Bronchial epithelial cell (primary cell): Measurements from ENCODE around the gene RASGRP3. TPM values are rescaled to one million over a fixed set of nuclear protein-coding genes. Genes with fewer than 3 reads are reported as not detected.

Source experiments
- DNase-seq: peaks from one replicate; pipeline ENCODE4 v3.0.0-alpha.2; 2010; ENCODE audit warnings: low read depth
- FAIRE-seq: peaks from 2 replicates; lab custom pipeline; 2011; peaks lifted over from hg19 to GRCh38; lab: Jason Lieb, UNC
- H3K27me3 ChIP-seq: 2 replicates; pipeline ENCODE4 v1.5.1; 2011; ENCODE audit warnings: low read length; ENCODE audit not compliant: control insufficient read depth, insufficient read depth
- H3K36me3 ChIP-seq: 2 replicates; pipeline ENCODE4 v1.5.1; 2011; ENCODE audit warnings: low read length; ENCODE audit not compliant: control insufficient read depth, insufficient read depth
- H3K4me3 ChIP-seq: 2 replicates; pipeline ENCODE4 v1.5.1; 2011; ENCODE audit warnings: mild to moderate bottlenecking, low read depth, low read length, control low read depth
- CTCF ChIP-seq: IDR thresholded peaks from 2 replicates; pipeline ENCODE4 v1.5.1; 2011; ENCODE audit warnings: mild to moderate bottlenecking, moderate library complexity, low read length, control low read depth, inconsistent platforms; ENCODE audit not compliant: insufficient read depth, severe bottlenecking
- total RNA-seq: library from RNA; depleted of rRNA; stranded (reverse); fragments of >200 nt; gene quantifications from 2 replicates; pipeline ENCODE4 v1.2.1, GENCODE V29; 2014

Gene RASGRP3
- total RNA-seq, 1 donor from 2014 or later = 0.79 TPM

- FAIRE-seq (no peak), DNase-seq (no peak)
- no peak for TF ChIP-seq CTCF
- Histone ChIP-seq H3K4me3 (no peak overlapping the region), H3K36me3 (no peaks in the 10 kb centered on the region), H3K27me3 (no peaks in the 10 kb centered on the region)
These were observed 25.6 kb downstream of the RASGRP3 start for GRCh38 chr2:33502025-33502424.

GRCh38 chr2:33503002-33503401 is 26.6 kb downstream of the RASGRP3 start:
- H3K27me3 ChIP-seq = no peaks in the 10 kb centered on the region
- DNase-seq (no peak), FAIRE-seq (no peak)
- no peak overlapping the region for H3K4me3 ChIP-seq
- H3K36me3 ChIP-seq = no peaks in the 10 kb centered on the region
- TF ChIP-seq CTCF = no peak

- DNase-seq (no peak), FAIRE-seq (no peak)
- H3K4me3 ChIP-seq = no peak overlapping the region
- no peaks in the 10 kb centered on the region for H3K36me3 ChIP-seq
- TF ChIP-seq CTCF = no peak
- H3K27me3 ChIP-seq = no peaks in the 10 kb centered on the region
These were observed 29.5 kb downstream of the RASGRP3 start for GRCh38 chr2:33505966-33506365.

GRCh38 chr2:33509908-33510585 is 33.6 kb downstream of the RASGRP3 start:
- H3K27me3 ChIP-seq = no peaks in the 10 kb centered on the region
- no peaks in the 10 kb centered on the region for H3K36me3 ChIP-seq
- TF ChIP-seq CTCF = no peak
- no peak overlapping the region for H3K4me3 ChIP-seq
- DNase-seq (no peak), FAIRE-seq (no peak)

- Histone ChIP-seq H3K4me3 (no peak overlapping the region), H3K36me3 (no peaks in the 10 kb centered on the region), H3K27me3 (no peaks in the 10 kb centered on the region)
- no peak for FAIRE-seq
- no peak for DNase-seq
- no peak for TF ChIP-seq CTCF
These were observed 34.1 kb downstream of the RASGRP3 start for GRCh38 chr2:33510586-33510968.

- H3K36me3 ChIP-seq = no peaks in the 10 kb centered on the region
- H3K4me3 ChIP-seq = no peak overlapping the region
- TF ChIP-seq CTCF = no peak
- H3K27me3 ChIP-seq = no peaks in the 10 kb centered on the region
- no peak for DNase-seq
- FAIRE-seq = no peak
These were observed 34.7 kb downstream of the RASGRP3 start for GRCh38 chr2:33511141-33511540.
